ENCODE measurements around the gene HOXA13. TPM values are rescaled to one million over a fixed set of nuclear protein-coding genes. Genes with fewer than 3 reads are reported as not detected.

The HOXA13 gene
- total RNA-seq, 1 experiment from 2014 or later, result 1.9 TPM

GRCh38 chr7:27209933-27210440, 10.1 kb upstream of the HOXA13 start:
- DNase-seq (ENCODE audit: extremely low read depth, low read depth), result no peak

- no peak for DNase-seq (ENCODE audit: extremely low read depth, low read depth)
Observed at GRCh38 chr7:27208998-27209397, 9.1 kb upstream of the HOXA13 start.

GRCh38 chr7:27207348-27207985, 7.6 kb upstream of the HOXA13 start:
- DNase-seq (ENCODE audit: extremely low read depth, low read depth), result no peak

GRCh38 chr7:27205325-27206280, 5.7 kb upstream of the HOXA13 start:
- no peak for DNase-seq (ENCODE audit: extremely low read depth, low read depth)

- no peak for DNase-seq (ENCODE audit: extremely low read depth, low read depth)
Observed at GRCh38 chr7:27204851-27205322, 5.0 kb upstream of the HOXA13 start.

- DNase-seq (ENCODE audit: extremely low read depth, low read depth), result no peak
Observed at GRCh38 chr7:27203964-27204594, 4.2 kb upstream of the HOXA13 start.

- no peak for DNase-seq (ENCODE audit: extremely low read depth, low read depth)
Observed at GRCh38 chr7:27203365-27203953, 3.6 kb upstream of the HOXA13 start.

GRCh38 chr7:27202862-27203134, 2.9 kb upstream of the HOXA13 start:
- no peak for DNase-seq (ENCODE audit: extremely low read depth, low read depth)

- DNase-seq (ENCODE audit: extremely low read depth, low read depth), result no peak
Observed at GRCh38 chr7:27202018-27202861, 2.3 kb upstream of the HOXA13 start.

- no peak for DNase-seq (ENCODE audit: extremely low read depth, low read depth)
Observed at GRCh38 chr7:27201580-27202017, 1.7 kb upstream of the HOXA13 start.

GRCh38 chr7:27200761-27201579, 1.1 kb upstream of the HOXA13 start:
- DNase-seq (ENCODE audit: extremely low read depth, low read depth), result no peak

GRCh38 chr7:27198871-27199801, 755 bp downstream of the HOXA13 start:
- no peak for DNase-seq (ENCODE audit: extremely low read depth, low read depth)

- DNase-seq (ENCODE audit: extremely low read depth, low read depth), result no peak
Observed at GRCh38 chr7:27198138-27198841, 1.6 kb downstream of the HOXA13 start.

- no peak for DNase-seq (ENCODE audit: extremely low read depth, low read depth)
Observed at GRCh38 chr7:27197137-27198042, 2.5 kb downstream of the HOXA13 start.

- peak; percentile 72 for DNase-seq (ENCODE audit: extremely low read depth, low read depth)
Observed at GRCh38 chr7:27196287-27196767, 3.6 kb downstream of the HOXA13 start.

- DNase-seq (ENCODE audit: extremely low read depth, low read depth), result no peak
Observed at GRCh38 chr7:27194686-27195379, 5.1 kb downstream of the HOXA13 start.
